Cerebellar nuclear complex (tissue), 1 donor: Measurements from ENCODE around the gene MYO5C.

Experiments
- DNase-seq, 2 experiments: peaks; one replicate each; lab custom pipeline; 2025; lab: John Stamatoyannopoulos, UW

MYO5C gene

DNA sequence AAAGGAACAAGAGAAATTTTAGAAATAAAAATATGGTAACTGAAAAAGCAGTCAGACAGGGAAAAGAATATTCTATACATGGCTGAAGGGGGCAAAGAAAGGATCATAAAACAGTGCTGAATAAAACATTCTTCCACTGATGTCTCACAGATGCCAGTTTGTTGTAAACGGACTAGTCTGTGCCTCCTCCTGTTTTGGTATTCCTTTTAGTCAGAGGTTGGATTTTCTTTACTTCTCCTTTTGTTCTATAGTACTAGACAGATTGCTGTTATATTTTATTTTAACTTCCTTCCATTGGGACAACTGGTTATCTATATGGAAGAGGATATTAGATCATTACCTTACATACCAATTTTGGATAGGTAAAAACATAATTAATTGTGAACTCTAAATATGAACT, 88.4 kb downstream of the MYO5C start:
- no peak for DNase-seq

DNA sequence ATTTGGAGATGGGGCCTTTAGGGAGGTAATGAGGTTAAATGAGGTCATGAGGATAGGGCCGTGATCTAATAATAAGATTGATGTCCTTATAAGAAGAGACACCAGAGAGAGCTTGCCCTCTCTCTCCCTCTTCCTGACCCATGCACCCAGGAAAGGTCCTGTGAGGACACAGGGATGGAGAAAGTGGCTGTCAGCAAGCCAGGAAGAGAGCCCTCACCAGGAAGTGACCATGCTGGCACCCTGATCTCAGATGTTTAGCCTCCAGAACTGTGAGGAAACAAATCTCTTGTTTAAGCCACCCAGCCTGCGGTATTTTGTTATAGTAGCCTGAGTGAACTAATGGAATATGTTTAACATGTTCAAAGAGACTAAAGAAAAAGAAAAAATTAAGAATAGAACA, 89.2 kb downstream of the MYO5C start:
- DNase-seq: no peak

DNA sequence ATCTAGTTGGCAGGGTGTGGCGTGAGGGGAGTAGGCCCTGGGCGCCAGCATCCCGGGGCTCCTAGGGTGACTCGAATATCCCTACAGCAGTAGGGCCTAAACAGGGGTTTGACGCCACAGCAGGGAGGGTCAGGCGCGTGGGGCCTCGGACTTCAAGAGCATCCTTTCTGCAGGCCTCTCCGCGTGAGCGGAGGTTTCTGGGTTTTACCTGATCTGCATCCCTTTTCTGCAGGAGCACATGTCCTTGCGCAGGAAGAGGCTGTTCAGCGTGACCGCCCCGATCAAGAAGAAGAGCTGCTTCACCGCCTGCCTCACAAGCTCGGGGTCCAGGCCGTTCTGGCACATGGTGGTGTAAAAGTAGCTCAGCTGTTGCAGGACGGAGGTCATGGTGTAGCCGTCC, 90.9 kb downstream of the MYO5C start:
- no peak for DNase-seq

DNA sequence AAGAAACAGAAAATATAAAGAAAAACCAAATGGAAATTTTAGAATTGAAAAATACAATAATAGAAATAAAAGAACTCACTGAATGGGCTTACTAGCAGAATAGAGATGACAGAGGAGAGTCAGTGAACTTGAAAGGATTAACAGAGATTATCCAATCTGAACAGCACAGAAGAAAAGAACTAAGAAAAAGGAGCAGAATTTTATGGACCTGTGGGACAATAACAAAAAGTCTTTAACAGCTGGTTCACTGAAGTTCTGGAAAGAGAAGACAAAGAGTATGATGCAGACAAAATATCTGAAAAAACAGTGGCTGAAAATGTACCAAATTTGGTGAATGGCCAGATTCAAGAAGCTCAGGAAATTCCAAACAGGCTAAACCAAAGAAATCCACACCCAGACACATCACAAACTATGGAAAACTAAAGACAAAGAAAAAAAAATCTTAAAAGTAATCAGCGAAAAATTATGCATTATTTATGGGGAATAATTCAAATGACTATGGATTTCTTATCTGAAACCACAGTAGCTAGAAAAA, 94.7 kb downstream of the MYO5C start:
- no peak for DNase-seq

DNA sequence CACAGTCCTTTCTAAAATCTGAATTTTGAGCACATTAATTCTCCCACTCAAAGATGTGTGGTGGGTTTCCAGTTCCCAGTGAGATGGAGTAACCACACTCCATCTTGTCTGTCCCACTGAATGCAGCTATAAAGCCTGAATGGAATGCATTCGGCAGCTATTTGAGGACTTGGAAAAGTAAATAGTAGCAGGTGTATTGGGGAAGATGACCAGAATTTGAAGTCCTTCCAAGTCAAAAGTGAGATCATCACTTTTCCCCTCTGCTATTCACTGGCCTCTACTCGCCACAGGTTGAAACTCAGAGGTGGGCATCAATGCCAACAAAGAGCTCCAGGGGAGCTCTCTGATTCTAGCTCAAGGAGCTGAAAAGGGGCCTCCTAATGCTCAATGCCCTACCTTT, 96.3 kb downstream of the MYO5C start:
- DNase-seq: no peak

DNA sequence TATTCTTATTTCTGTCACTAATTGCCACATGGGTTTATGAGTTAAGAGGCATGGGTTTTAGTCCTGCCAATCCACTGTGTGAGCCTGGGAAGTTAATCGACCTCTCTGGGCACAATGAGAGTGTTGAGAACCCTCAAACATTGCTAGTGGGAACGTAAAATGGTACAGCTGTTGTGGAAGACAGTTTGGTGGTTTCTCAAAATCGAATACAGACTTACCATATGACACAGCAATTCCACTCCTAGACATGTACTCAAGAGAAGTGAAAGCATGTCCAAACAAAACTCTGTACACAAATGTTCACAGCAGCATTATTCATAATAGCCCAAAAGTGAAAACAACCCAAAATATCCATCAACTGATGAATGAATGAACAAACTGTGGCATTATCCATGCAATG, 98.7 kb downstream of the MYO5C start:
- DNase-seq: no peak

DNA sequence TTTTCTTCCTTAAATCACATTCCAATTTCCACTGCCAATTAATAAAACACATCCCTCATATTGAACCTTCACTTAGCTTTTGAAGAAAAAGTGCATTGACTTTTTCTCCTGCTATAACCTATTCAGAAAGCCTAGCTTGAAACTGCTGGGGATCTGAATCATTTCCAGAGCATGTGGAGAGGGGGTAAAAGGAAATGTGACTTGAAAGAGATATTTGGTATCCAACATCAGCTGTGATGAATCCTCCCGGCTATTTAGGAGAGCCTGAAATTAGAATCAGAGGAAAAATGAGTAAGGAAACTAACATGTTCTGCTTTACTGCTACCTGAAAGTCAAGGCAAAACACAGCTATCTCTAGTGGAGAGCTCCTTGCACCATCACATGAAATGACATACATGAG, 101.8 kb downstream of the MYO5C start:
- DNase-seq: no peak

DNA sequence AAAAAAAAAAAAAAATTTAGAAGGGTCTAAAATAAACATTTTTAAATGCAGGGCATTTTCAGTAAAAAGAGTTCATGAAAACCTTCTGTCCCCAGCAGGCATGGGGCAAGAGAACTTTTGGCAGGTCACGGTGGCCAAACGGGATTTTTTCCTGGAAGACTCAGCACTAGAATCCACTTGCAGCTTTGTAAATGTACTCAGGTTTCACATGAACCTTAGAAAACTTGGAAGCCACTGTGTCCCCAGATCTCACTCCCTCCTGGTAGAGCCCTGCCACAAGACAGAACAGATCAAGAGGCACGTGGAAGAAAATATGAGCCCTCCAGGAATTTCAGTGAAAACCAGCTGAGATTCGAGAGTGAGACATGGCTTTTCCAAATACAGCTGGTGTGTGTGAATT, 102.3 kb downstream of the MYO5C start:
- DNase-seq: no peak

DNA sequence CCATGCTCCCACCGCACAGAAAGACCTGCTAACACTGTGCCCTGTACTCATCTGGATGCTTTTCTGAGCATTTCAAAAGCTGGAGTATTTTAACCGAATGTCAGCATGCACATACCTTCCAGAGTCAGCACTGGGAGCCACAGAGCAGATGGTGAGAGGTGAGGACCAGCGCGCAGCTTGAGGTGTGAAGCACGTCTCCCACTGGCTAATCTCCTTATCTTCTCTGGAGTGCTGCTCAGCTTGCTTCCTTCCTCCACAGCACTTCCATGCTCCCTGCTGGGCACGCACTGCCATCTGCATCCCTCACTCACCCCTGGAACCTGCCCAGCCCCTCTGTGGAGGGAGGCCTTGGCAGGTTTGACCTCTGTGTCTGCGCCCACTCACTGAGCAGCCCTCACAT, 104.4 kb downstream of the MYO5C start, which contains the start of gene GNB5:
GNB5 (minus strand) TSS at position 186 of the 400 bp plus-strand sequence. CDS start 6,716 bp downstream, outside the sequence.
- DNase-seq: no peak

DNA sequence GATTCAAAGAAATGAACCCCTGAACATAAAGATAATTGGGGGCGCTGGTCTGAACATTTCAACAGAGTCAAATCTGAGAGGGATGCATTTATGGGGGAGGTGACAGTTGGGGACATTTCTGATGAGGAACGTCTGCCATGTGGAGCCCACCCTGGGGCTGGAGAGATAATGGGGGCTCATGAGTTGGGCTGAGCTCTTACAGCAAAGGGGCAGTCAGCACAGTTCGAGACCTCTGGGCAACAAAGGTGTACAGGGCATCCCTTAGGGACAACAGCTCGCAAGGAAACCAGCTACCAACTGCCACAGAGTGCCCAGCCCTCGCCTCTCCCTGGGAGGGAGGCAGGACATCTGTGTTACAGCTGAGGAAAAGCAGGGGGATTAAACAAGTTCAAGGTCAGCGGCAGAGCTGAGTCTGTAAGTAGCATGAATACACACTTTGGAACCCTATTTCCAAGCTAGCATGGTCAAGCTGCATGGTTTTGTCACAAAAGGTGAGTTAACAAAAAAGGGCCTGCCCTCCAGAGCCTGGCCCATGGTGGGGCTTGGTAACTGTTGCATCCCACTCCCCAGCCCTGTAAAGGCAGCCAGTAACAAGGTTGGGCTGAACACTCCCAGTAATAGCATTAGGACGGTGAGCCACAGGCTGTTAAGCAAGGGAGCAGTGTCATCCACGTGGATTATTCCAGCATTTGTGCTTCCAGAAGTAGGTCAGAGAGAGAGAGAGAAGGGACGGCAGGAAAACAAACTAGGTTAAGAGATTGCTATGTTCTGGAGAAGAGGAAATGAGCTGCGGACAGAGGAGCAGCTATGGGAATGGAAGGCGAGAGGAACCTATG, 108.7 kb downstream of the MYO5C start:
- DNase-seq: peak in 1 of 2 experiments; percentile 58

DNA sequence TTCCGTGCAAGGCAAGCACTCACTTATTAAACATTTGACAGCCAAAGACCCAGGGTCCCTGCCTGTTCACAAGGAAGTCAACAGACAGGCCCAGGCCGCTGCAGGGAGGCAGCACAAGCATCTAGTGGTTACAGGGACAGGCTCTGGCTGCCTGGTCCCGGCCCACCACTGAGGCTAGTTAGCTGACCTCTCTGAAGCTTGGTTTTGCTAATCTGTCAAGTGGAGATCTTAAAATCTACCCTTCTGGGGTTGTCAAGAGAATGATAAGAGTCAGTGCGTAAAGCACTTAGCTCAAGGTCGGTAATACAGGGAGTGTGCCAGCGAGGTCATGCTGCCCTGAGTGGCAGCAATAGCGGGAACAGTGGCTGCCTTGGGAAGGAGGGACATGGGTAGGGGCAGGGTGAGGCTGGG, 110.4 kb downstream of the MYO5C start:
- no peak for DNase-seq

DNA sequence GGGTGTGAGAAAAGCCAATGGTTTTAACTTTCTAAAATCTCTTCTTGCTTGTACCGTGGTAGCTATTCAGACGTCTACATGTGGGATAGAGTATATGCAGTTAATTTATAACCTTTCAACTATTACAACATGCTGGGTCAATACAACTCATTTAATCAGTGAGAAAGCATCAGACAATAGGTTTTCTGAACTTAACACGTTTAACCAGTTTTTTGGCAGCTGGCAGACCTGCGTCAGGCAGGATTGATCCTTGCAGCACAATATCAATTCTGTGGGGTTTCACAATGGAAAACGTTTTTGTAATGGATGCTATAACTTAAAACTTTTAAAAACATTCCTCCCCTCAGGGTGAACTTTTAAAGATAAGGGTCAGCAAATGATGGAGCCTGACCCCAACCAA, 110.9 kb downstream of the MYO5C start:
- DNase-seq: no peak

DNA sequence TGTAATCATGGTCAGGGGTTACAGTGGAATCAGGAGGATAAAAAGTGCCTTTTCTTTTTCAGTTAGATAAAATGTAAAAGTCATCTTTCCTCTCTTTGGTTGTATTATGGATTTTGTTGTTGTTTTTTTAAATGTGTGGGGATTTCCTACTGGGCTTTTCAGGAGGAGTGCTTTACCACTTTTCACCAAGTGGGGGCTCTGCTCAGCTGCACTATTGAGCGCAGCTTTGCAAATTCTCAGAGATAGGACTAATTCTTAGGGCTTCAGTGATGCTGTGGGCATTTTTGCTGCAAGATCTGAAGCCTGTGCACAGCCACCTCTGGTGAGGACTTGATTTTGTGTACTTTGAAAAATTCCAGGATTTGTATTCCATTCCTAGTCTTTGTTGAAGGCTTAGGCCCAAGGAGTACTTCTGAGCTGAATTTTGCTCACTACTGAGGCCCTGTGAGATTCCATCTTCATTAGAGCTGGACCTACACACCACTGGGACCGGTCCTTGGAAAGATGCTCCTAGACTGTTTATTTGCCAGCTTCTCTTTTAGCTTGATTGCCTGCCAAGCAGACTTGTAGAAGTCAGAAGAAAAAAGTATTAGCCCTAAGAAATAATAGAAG, 111.9 kb downstream of the MYO5C start:
- DNase-seq: no peak

DNA sequence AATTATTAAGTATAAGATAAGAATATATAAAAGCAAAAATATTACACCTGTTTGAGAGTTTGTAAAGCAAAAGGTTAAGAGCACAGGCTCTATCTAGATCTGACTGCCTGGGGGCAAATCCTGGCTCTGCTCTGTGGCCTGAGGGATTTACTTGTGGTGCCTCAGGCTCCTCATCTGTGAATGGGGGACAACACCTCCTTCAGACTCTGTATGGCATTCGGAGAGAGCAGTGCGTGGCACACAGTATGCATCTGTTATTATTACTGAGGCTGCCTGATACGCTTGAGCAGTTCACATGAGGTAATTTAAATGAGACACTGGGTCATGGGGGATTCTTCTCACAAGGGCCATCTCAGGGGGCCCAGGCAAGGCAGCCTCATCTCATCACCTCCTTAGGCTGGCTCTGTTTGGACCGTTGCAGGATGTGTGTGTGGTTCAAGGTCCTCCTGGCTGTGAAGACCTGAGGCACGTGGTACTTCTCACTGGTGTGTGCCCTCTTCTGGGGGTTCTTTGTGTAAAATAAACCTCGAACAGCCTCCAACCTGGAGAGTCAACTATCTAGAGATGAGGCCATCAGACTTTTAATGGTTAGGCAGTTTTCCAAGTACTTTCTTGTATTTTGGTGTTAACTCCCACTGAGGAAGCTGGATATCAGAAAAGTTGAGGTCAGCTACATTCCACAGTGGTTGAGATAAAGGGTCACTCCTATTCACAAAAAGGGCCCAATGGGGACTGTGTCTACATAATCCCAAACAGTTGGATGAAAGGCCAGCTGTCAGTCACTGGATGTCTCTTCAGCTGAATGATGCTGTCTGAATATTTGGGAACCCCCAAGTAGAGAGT, 113.4 kb downstream of the MYO5C start:
- DNase-seq: no peak

DNA sequence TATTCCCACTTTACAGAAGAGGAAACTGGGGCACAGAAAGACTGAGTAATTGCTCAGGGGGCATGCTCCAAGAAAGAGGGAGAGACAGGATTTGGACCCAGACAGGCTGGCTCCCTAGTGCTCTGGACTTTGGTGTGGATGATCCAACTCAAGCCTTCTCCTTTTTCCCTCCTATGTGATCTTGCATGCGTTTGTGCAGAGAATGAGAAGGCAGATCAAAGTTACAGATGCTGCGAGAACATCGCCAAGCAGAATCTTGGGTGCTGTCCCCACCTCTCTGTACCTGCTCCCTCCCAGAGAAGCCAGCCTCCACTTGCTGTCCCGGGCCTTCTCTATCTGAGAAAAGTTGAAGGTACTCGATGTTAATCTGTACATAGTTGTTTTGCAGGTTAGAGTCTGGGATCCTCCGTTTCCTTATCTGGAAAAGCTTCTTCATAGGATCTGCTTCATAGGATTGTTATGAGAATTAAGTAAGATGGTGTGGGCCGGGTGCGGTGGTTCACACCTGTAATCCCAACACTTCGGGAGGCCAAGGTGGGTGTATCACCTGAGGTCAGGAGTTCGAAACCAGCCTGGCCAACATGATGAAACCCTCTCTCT, 114.7 kb downstream of the MYO5C start:
- DNase-seq: no peak

DNA sequence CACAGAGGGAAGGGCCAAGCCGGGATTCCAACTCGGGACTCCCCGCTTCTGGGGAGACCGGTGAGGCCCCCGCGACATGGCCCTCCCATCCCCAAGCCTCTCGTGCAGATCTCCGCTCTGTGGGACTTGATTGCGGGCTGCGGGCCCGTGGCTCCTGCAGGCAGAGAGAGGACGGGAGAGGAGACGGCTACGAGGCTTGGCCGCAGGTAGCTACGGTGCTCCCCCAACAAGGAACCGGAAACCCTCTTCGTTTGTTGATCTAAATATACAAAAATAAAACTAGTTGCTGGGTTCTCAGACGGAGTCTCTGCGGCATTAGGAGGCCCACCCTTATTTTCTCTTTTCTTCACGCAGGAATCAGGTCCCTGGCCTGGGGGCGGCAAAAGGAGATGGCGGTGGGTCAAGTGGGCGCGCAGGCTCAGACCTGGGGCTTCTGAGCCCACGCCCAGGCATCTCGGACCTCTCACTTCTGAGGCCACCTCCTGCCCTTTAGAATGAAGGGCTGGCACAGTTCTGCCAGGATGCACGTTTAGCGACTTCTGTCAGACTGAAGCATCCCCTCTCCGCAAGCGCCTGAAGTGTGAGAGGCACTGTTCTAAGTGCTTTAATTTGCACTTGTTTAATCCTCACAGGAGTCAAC, 115.3 kb downstream of the MYO5C start:
- no peak for DNase-seq

DNA sequence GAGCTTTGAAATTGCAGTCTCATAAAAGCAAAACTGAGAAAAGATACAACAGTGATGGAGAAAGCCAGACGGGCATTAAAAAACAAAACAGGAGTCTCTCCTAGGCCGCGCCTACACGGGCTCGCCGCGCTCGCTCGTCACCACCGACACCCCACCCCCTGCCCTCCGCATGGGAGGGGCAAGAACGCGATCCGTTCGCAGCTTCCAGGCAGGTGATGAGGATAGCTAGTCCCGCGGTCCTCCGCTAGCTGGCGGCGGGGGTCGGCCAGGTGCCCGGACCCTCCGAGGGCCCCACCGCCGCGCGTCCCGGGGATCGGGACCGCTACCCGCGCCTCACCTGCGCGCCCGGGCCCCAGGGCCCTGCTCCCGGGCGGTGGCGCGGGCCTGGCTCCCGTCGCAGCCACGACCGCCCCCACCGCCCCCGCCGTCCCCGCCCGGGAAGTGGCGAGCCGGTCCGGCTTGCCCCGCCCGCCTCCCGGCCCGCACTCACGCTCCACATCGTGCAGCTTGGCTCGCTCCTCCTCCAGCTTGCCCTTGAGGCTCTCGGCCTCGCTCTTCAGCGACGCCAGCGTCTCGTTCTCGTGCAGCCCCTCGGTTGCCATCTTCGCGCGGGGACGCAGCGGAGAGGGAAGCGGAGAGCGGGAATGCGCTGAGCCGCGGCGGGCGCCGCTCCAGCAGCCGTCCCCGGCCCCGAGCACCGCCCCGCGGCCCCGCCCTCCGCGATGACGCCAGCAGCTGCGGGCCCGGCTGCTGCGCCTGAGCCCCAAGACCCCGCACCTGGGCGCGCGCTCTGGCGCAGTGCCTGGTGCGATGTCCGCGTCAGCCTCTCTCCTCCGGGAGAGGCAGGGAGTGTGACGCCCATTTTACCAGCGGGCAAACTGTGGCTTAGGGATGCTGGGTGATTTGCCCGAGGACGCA, 116.1 kb downstream of the MYO5C start:
- DNase-seq: peak; percentile 80 to 86

DNA sequence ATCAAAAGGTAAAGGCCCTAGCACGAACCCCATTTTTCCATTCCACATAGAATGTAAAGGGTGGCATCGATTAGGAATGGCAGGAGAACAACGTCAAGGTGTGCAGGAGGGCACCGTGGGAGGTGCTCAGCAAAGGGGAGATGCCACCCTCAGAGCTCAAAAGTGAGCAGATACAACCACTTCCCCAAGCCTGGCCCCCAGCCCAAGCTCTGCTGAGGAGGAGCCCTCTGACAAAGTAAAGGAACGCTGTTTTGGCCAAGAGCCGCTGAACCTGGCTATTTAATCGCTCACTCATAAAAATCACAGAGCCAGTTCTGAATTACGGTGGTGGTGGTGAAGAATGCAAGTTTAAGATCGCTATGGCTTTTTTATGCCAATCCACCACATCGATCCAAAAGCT, 116.8 kb downstream of the MYO5C start:
- no peak for DNase-seq

DNA sequence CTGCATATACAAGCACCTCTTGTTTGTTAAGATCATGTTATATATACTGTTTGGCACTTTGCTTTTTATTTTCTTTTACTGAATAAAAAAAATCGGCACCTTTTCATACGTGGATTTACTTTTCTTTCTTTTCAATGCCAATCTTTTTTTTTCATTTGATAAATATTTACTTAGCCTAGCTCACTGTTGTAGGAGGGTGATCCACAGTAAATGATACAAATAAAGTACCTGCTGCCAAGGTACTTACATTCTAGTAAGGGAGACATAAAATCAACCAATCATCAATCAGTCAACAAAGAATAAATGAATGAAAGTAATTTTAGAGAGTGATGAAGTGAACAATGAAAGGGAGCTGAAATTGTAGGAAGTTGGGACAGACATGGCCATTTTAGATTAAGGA, 122.7 kb downstream of the MYO5C start:
- no peak for DNase-seq

DNA sequence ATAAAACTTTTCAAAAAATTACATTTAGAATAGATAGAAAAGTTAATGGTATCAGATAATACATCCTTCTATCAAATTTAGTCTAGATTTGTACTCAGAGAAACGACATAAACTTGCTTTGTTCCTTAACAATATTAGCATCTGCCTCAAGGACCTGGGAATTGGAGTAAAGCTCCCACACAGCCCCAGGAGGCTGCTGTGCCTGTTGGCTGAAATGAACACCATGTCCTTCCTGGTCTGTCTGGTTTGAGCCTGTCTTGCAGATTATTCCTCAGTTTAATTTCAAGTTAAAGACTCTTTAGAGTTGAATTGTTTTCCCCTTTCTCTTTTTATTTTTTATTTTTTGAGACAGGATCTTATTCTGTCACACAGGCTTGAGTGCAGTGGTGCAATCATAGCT, 123.8 kb downstream of the MYO5C start:
- peak in 1 of 2 experiments; percentile 11 for DNase-seq
